Measurements from ENCODE around the gene CRYL1.
"Not testable (repeated sequence)": the region's sequence is repeated elsewhere in the genome, so short reads cannot be mapped to it uniquely, and the experiment has no call there.

CRYL1 gene

DNA sequence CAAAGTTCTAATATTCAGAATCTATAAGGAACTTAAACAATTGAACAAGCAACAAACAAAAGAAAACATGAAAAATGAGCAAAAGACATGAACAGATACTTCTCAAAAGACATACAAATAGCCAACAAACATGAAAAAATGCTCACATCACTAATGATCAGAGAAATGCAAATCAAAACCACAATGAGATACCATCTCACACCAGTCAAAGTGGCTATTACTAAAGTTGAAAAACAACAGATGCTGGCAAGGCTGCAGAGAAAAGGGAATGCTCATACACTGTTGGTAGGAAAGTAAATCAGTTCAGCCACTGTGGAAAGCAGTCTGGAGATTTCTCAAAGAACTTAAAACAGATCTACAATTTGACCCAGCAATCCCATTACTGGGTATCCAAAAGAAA lies 74.3 kb downstream of the CRYL1 start:
- DNase-seq = no peak

DNA sequence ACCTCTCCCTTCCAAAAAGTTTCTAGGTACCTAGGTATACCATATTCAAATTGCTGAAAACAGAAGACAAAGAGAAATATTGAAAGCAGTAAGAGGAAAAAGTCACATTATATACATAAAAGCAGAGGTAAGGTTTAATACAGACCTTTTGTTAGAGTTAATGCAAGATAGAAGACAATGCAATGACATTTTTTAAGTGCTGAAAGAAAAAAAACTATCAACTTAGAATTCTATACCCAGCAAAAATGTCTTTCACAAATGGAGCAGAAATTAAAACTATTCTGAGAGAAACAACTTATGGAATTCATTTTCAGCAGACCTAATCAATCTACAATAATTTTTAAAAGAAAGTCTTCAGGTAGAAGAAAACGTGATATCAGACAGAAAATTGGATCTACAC lies 77.2 kb downstream of the CRYL1 start:
- DNase-seq = no peak

DNA sequence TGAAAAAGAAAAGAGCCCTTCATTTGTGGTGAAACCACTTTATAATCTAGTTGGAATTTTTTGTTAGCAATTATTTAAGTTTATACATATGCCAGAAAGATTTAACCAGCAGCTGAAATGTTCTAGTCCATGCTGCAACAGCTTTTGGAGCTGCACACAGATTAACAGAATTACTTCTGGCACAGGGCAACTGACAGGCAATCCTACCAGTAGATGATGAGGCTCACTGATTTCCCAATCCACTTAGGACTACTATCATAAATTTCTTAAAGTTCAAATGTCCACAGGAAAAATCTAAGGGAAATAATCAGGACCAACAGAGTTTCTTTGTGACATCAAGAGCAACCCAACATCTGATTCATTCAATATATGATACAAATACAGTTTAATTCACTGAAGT lies 78.8 kb downstream of the CRYL1 start:
- no peak for DNase-seq

DNA sequence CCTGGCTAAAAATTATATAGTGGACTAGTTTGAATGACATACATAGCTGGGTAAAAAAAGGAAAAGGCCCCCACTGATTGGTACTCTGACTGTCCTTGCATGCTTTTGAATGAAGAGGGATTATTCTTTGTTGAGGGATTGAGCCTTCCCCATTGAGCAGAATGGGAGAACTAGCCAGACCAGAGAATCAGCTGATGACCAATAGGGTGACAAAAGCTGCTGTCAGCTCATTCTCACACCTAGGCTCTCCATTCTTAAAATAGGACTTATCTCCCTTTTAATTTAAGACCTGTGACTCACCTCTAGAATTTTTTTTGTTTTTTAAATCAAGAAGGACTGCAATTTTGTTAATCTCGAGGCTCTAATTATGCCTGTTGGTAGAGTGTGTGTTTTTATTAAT lies 79.3 kb downstream of the CRYL1 start:
- no peak for DNase-seq

DNA sequence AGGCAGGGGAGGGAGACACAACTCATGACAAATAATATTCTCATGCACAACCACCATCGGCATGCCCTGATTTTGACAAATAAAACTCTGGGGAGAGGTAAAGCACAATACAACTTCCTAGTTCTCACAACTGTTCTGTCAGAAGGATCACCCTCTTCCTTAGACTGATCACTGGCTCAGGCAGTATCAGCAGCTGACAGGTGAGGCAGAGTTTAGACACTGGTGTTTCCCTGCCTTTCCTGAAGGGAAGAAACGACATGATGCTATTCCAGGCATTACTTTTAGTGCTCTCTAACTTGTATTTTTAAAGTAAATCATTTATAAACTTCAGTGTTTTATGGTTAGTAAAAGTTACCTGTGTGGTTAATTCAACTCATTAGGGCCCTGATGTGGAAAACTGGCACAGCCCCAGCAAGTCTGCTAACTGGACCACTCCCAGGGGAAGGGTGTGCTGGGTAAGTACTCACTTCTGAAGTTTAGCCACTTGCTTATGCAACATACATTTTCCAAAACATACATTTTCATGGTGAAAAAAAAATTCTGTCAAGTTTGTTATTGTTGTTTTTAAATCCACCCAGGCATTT lies 82.8 kb downstream of the CRYL1 start:
- DNase-seq = no peak

DNA sequence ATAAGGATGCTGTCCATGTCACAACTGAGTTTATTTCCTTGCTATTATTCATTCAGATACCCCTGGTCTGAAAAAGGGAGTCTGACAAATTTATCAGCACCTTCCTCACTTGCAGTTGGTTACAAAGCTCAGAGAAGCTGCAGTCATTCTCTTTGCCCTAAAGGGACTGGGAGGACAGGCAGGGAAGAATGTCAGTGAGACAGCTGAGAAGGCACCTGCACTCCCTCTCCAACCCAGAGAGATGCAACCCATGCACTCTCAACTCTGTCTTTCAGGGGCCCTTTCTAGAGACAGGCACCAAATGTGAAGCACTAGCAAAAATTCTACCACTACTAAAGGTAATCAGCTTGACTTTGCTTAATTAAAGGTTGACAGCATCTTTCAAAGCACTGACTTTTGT lies 83.3 kb downstream of the CRYL1 start:
- no peak for DNase-seq

DNA sequence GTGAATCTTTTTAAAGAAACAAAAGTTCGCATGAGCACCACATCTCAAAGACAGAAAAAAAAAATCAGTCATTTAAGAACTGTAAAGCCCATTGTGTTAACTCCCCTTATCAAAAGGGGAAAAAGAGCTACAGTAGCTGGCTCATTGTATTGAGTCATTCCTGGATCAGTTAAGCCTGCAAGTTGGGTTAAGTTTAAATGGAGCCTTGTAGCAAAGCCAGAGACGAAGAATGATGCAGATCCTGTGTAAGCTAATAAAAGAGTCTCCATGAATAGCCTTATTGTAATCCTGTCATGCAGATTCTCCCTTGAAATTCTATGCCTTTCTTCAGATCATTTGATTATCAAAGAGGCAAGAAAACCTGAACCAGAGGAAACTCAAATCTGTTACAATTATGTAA lies 83.8 kb downstream of the CRYL1 start:
- DNase-seq = no peak

DNA sequence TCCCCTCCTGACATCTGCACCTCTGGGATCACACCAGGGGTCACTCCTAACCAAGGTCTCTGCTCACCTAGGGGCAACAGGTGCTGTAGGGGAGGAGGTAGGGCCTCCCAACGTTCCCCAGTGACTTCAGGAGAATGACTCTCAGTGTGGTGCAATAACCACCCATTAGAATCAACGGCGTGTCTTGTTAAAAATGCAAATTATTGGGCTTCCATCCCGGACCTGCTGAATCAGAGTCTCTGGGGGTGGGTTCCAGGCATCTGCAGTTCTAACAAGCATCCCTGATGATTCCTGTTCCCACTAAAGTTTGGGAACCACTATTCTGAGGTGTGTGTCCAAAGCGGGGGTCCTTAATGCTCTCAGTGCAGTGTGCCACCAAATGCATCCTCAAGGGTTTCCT lies 84.6 kb downstream of the CRYL1 start:
- no peak for DNase-seq

DNA sequence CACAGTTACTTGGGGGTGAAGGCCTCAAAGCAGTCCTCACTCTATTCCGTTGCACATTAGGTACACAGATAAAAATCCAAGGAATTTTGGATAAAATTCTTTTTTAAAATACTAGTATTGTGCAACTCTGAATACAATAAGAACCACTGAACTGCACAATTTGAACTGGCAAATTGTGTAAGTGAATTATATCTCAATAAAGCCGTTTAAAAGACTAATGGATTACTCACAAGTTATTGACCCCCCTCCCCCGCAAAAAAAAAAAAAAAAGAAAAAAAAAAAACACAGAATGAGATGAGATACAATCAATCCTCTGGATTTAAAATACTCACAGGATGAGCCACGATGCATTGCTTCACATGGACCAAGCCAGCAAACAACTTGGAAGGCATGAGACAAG lies 86.4 kb downstream of the CRYL1 start:
- DNase-seq = no peak

DNA sequence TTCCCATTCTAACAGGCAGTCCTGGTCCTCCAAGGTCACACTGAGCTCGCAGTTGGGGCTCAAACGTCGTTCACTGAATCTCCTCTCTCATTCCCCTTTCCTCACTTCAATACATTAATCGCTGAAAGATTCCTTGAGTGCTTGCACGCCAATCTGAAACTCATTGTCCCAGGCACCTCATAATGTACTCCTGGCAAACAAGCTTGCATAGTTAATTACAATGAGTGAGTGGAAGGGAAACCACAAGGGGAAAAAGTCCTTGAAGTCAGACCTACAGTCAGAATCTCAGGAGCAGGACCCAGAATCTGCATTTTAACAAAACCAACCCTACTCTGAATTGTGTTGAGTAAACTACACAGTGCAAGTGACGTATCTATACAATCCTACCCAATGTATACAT lies 86.9 kb downstream of the CRYL1 start:
- DNase-seq = no peak

DNA sequence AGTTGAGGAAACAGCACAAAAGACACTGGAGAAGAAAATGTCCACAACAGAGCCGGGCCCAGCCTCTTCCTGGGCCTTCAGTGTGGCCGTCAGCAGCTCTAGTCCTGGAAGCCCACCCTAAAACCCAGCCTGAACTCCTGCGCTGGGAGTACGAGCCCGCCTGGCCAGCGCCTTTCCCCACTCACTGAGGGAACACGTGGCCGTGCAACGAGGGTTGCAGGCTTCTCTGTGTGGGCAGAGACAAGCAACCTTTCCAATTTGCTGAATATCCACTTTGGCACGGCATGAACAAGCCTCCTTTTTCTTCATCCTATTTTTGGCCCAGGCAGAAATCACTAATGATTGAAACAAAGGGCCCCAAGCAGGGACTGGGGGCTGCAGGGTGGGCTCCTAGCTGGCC lies 89.2 kb downstream of the CRYL1 start:
- no peak for DNase-seq

DNA sequence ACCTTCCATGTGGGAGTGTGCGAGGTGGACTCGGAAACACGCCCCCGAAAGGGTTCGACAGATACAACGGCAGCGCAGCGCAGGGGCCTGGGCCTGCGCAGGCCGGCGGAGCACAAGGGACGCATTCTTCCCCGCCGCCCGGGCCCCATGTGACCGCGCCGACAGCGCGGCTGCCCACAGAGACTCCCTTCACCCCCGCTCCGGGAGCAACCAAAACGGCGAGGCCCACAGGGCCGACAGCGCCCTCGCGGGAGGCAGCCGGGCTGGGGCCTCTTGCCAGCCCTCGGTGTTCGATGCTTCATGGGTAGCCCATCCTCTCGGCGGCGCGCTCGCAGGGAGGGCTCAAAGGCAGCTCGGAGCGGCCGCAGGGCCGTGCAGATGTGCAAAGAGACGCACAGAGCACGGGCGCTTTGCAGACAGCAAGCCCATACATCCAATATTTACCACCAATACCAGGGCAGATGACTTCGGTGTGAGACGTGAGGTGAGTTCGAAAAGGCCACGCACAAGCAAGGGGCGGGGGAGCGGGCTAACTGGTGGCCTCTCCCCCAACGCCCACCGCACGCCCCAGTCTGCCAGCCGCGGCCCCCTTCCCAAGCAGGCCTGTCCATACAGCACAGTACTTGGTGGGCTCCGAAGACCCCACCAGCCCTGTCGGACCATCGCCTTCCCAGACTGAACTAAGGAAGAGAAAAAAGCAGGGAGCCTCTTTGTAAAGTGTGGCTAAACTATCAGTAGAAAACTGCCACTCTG lies 89.9 kb downstream of the CRYL1 start:
- no peak for DNase-seq

DNA sequence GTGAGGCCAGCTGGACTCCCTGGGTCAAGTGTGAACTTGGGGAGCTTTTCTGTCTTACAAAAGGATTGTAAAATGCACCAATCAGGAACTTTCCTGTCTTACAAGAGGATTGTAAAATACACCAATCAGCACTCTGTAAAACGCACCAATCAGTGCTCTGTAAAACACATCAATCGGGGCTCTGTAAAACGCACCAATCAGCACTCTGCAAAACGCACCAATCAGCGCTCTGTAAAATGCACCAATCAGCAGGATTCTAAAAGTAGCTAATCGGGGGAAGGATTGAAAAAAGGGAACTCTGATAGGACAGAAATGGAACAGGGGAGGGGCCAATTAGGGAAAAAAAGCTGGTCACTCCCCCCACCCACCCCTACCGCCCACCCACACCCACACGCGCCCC lies 91.4 kb downstream of the CRYL1 start:
- not testable (repeated sequence) for DNase-seq

DNA sequence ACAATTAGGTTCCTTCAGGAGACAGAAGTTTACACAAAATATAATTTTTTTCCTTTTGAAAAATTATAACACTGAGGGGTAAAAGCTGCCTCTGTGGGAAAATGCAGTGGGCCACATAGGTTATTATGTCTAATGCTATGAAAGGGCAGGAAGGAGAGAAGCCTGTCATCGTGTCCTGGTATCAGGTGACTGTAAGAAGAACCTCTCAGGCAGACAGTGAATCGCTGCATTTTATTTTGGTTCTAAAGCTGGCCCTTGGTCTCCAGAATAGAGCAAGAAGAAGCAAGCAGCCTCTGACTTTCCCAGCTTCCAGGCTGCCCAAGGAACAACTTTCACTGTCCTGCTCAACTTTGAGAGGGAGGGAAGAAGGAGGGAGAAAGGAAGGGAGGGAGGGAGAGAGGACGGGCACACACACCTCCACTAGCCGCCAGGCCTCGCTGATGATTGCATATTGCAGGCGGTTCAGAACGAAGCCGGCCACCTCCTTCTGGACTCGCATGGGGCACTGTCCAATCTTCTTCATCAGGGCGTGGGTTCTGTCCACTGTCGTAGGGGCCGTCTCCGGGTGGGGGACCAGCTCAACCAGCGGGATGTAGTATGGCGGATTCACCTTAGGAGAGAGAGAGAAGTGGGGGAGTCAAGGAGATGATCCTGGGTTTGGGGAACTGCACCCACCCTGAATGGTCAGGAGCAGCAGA lies 93.8 kb downstream of the CRYL1 start:
- DNase-seq = no peak

DNA sequence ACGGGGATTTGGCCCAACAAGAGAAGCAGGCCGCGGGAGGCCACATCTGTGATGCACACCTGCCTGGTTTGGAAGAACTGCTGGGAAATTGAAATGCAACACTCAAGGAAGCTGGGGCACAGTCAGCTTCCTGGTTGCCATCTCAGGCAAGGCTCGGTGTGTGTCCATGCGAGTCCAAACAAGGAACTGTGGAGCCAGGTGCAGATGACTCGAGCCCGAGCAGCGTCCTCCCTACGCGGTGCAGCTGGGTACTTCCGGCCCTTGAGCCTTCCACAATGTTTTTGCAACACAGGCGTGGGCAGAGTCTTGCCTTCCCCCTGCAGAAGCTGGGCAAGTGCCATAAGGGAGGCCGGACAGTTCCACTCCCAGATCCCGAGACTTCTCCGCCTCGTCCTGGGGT lies 94.6 kb downstream of the CRYL1 start:
- DNase-seq = peak; percentile 20 to 68 (median 47)

DNA sequence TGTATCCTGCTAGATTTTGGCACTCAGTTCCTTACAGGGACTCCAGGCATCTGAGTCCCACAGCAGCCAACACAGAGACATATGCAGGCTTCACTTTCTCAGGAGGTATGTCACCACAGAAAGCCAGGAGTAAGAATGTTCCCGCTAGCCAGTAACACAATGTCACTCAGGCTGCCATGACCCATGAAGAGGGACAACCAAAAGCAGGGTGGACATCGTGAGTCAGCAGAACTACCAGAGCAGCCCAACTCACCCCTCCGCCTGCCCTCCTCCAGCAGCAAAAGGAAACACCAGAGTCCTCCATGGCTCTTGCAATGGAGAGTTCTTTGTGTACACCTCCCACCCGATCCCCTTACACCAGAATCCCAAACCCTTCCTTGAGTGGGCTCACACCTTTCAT lies 95.4 kb downstream of the CRYL1 start:
- DNase-seq = no peak

DNA sequence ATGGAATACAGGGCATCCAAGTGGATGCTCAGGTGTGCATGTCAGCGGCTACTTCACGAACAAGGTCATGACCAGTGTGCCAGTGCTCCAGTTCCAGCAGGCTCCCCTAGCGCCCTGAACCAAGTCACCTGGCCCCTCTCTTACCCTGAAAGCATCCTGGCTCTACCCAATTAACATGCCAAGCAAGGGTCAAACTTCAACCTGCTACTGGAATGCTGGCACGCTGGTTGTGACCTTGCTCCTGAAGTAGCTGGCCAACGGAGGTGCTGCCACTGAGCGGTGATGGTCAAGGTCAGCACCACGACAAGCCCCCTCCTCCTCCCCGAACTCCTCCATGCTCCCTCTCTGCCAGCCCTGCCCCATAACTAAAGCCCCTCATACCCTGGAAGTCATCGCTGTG lies 96.0 kb downstream of the CRYL1 start:
- DNase-seq = no peak

DNA sequence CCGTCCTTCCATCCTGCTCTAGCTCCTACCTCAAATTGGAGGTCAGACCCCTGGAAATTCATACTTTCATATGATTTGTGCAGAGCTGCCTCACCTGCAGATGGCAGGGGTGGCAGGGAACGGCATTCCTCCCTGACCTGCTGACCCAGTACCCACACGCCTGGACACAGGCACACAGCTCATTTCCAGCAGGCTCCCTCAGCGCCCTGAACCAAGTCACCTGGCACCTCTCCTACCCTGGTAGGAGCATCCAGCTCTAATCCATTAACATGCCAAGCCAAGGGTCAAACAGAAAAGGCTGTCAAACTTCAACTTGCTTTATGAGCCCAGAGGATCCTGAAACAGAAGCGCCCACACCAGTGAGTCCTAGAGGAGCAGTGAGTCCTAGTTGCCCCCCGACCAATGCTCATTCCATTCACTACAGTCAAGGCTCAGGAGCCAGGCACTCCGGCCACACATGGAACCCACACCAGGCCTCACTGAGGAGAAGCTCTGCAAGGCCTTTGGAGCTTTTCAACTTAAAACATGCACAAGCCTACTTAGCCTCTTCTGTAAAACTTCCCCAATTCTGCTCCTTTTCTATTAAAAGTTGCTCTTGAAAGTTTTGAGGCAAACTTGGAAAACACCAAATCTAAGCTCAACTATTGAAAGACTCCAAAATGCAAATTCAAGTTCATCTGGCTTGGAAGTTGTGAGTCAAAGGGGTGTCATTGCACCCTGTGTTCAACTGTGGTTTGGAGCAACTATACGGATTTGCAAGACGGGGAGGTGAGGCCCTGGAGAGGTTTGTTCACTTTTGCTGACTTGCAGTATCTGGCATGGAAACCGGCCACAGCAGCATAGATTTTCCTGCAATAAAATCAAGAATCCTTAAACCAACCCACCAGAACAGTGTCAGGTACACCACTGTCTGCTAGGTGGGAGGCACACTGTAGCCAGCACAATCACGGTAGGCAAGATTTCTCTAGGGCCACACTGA lies 96.7 kb downstream of the CRYL1 start:
- no peak for DNase-seq

DNA sequence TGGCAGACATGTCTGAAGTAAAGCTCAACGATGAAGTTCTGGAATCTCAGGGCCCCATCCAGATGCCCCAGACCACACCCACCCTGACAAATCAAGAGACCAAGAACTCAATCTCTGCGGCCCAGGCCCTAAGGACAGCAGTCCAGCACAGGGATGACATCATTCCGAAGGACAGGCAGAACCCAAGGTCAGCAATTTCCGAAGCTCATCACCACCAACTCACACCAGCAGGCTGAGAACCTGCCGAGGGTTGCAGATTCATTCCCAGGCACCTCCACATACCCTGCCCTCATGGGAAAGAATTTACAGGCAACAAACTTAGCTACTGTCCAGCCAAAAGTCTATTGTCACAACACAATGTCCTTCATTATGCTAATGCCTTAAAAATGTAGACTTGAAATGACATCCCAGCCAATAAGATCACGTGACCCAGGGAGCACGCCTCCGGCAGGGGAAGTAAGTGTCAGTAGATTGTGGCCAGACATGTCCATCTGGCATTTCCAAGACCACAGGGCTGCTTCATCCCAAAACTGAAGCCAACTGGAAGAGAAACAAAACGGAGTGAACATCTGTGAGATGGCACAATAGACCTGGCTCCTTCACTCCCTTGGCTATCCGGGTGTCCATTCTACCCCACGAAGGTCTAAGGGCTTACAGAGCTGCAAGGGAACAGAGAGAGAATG lies 98.8 kb downstream of the CRYL1 start:
- peak in 2 of 4 experiments; percentile 8 for DNase-seq

DNA sequence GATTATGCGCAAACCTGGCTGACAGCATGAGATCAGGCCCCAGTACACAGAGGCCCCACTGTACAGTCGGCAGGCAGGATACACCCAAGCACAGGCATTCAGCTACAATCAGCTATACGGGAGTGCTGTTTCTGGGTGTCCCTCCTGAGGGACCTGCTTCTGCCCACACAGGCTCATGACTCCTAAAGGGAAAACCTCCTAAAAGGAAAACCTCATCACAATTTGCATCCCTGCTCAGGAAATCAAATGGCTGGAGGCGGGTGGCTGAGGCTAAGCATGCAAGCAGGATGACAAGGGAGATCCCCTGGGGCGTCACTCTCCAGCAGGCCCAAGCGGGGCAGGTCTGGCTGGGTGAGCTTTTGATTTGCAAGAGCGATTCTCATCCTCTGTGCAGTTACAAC lies 99.8 kb downstream of the CRYL1 start:
- DNase-seq = no peak

DNA sequence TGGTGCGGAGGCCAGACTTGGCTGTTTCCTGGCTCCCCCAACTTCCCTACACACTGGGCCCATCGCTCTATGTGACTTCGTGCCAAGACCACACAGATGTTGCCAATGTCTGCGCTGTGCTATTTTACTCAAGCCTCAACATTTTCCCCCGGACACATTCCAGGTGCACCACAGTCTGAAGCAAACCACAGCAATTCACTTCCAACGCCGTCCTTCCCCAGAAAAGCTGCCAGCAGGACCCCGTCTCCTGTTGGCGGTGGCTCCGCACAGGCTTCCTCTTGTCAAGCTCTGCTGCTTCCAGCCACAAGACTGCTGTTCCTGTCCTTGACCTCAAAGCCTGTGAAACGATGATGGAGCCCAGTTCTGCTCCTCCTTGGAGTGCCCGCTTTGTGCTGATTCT lies 100.7 kb downstream of the CRYL1 start:
- DNase-seq = no peak

DNA sequence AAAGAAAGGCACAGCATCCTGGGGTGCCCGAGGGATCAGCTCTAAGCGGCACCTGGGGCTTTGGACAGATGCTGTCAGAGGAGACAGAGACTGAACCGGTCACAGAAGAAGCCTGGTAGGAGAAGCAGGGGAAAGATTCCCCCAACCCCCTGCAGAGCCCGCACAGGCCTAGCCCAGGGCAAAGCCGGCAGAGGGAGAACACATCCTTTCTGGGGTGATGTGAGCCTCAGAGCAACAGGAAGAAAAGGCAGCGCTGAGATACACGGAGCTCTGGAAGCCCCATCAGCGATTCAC lies 101.2 kb downstream of the CRYL1 start:
- no peak for DNase-seq

DNA sequence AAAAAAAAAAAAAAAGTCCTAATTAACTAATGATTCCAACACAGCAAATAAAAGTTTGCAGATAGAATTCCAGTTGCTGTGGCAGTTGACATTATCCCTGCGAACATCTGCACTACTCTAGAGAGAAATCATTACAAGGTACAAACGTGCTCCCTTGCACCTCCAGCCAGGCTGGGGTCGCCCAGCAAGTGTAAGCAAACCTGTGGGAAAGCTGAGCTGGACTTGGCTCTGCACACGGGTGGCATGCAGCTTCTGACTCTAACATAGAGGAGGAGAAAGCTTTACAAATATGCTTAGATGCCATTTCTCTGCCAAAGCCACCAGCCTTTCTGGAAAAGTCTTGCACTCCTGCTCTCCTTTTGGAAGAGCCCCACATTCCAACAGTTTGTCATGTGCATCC lies 103.3 kb downstream of the CRYL1 start:
- DNase-seq = no peak

Measured in suppressor macrophage (primary cell).